Ecto neural progenitor cell (in vitro differentiated cells): ENCODE data around the gene PPP2R2C.

ENCODE experiments used
- DNase-seq: peaks from one replicate; pipeline ENCODE4 v3.0.0-alpha.2; 2018; ENCODE audit warnings: low spot score

The PPP2R2C gene

DNA sequence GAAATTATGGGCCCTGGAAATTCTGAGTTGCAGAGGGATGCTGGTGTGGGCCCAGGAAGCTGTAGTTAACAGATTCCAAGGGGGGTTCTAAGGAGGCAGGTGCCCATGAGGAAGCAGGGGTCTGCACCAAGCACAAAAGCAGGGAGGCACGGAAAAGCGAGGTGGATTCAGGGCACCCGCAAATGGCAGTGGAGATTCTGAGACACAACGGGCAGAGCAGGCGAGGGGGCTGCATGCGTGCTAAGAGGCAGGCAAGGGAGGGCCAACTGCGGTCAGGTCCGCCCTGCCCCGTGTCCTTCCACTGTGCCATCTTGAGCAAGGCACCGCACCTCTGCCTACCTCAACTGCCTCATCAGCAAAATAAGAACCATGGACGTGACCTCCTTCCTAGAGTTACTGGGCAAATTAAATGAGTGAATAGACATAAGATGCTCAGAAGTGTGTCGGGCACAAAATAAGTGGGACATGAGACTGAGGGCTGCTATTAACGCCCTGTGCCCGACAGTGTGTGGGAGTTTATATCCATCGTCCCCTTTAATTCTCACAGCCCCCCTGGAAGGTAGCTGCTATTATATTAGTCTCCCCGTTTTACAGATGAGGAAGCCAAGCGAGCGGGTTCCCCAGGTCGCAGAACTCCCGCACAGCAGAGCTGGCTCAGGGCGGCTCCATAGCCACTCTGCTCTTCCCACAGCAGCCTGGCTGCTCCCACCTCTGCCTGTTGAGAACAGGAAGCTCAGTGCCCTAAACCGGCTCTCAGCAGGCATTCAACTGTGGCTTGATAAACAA lies 67.6 kb downstream of the PPP2R2C start:
- DNase-seq, result no peak

DNA sequence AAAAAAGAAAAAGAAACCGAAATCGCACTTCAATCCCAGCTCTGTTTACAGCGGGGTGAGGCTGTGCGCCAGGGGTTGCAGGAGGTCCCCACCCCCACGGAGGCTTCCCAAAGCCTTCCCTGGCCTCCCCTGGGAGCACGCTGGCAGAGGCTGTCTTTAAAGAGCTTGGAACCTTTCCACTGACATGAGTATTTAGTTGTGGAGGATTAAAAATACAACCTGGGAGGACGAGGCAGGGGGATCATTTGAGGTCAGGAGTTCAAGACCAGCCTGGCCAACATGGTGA lies 69.1 kb downstream of the PPP2R2C start:
- DNase-seq, result no peak

DNA sequence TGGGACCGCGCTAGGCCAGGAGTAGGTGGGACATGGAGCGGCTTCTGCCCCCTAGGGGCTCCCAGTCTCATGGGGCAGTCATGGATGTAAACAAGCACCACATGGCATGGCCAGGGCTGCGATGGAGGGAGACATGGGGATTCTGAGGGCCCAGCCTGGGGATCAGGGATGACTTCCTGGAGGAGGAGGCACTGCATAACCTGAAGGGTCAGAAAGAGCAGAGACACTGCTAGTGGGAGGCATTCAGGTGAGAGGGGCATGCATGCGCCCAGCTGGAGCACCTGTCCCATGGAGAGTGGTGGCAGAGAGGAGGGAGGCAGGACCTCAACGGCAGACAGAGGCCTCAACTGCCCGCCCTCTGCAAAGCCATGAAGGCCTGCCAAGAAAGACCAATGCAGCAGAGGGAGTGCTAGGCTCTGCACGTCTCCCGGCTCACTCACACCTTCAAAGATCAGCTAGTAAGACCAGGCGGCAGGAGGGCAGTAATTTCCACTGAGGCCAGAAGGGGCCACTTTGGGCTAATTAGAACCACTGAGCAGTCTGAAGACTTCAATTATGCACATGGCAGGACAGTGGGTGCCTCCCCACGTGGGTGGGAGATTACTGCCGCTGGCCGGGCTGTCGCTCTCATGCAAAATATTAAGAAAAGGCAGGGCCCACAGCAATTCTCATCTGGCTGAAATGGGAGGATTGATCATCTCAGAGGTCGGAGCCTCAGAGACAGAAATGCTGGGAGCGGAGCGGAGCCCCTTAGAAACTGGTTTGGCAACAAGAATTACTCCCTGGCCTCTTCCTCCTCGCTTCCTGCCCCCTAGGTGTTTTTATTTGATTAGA lies 69.6 kb downstream of the PPP2R2C start:
- DNase-seq, result no peak

DNA sequence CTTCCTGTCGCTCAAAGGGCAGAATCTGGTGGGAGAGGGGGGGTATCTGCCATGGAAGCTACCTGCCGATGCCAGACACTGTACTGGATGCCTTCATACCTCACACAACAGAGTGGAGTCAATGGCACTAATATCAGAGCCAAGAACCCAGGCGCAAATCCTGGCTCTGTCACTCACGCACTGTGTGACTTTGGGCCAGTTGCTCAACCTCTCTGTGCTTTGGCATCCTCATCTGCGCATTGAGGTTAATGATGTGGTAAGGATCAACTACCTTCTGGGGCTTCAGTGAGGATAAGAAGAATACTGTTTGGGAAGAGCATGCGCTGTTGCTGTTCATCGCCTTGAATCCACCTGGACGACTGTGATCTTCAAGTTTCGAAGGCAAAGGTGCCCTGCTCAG lies 70.6 kb downstream of the PPP2R2C start:
- no peak for DNase-seq

DNA sequence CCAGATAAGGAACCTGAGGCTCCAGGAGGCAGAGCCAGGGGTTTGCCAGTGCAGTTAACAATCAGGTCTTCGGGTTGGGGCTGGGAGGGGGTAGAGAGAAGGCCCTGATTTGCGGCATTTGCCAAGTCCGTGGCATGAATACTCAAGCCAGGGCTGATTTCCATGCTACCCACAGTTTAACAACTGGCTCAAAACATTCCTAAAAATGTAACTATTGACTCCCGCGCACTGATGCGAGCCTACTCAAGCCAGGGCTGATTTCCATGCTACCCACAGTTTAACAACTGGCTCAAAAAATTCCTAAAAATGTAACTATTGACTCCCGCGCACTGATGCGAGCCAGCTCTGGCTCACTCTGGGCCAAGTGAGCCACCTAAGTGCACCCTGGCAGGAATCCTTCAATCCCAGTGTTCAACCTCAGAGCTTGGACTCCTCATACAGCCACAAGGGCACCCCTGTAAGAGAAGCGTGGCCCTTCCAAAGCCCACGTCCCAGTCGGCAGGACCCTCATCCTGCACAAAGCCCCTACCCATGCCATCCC lies 75.6 kb downstream of the PPP2R2C start:
- no peak for DNase-seq

DNA sequence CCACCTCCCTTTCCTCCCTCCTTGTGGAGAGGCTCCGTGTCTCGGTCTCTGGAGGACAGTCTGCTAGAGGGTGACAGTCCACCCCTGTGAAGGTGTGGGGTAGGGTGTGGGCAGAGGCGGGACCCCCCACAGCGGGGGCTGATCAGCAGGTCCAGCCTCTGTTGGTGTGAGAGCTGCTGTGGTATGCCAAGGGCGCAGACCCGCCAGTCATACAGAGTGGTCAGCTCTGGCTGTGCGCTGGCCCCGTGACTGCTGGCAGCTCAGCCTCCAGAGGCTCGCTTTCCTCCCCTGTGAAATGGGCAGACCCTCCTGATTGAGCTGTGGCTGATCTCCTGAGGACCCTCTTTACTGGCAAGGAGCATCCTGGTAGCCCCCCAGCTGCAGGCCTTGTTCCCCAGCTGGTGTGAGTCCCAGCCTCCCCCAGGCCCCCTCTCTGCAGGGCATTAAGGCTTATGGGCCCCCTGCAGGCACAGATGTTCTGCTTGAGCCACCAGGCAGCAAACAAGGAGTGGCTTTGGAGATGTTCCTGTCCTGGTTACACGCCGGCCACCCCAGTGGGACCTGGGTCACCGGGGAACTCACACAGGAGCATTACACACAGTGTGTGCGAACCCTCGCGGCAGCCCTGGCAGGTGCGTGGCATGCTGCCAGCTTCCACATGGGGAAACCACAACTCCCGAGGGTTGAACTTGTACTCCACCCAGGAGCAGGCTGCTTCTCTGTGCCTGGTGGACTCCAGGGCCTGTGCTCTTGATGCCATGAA lies 76.8 kb downstream of the PPP2R2C start:
- DNase-seq, result no peak

DNA sequence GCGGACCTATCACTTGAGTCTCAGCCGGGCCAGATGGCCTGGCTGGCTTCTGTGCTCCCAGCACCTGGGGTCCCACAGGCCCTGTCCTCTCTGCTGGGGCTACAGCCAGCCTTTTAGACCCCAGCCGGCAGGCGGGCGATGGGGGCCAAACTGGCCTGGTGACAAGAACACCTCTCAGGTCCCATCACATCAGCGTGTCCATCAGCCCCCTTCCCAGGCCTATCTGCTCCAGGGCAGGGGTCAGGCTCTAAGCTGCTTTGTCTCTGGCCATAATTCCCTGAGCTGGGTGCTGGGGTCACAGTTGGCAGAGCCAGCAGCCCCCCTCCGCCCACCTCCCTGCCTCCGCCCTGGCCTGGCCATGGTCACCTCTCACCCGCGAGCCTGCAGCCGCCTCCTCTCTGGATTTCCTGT lies 77.7 kb downstream of the PPP2R2C start:
- DNase-seq, result no peak

DNA sequence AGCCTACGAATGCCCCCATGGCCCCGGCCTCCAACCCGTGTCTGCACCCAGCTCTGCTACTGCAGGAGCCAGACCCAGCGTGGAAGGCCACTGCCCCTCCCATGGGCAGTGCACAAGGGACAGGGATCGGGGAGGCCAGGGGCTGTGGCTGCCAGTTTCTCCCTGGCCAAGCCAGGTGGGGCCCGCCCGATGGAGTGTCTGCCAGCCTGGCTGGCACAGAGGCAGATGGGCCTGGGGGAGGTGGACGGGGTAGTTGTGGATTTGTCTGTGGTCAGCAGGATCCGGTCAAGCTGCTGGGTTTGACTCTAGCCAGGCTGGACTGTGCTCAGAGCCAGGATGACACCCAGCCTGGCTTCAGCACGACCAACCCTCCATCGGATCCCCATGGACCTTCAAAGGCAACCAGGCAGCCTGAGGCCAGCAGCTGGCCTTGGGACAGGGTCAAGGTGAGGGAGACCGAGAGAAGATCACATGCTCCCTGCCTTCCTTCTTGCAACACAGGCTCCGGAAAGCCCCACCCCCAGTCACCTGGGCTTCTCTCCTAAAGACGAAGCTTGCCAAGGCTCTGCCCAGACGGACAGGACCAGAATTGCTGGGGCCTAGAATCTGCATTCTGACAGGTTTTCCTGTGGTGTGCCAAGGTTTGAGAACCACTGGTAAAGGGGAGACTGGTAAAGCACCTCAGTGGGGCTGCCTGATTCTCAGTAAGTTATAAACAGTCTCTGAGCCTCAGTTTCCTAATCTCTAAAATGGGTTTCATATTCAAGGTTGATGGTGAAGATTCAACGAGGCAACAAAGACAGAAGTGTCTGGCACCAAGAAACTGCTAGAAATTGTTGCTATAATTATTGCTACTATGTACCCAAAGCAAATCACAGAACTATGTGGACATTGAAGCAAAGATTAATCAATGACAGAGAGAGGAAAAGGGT lies 78.6 kb downstream of the PPP2R2C start:
- DNase-seq, result no peak

DNA sequence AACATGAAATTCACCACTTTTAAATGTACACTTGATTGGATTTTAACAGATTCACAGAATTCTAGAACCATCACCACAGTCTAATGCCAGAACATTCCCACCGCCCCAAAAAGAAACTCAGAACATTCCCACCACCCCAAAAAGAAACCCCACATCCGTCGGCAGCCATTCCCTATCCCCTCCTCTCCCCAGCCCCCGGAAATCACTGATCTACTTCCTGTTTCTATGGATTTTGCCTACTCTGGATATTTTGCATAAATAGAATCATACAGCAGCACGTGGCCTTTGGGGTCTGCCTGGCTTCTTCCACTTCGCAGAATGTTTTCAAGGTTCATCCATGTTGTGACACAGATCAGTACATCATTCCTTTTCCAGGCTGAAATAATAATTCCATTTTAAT lies 79.3 kb downstream of the PPP2R2C start:
- no peak for DNase-seq

DNA sequence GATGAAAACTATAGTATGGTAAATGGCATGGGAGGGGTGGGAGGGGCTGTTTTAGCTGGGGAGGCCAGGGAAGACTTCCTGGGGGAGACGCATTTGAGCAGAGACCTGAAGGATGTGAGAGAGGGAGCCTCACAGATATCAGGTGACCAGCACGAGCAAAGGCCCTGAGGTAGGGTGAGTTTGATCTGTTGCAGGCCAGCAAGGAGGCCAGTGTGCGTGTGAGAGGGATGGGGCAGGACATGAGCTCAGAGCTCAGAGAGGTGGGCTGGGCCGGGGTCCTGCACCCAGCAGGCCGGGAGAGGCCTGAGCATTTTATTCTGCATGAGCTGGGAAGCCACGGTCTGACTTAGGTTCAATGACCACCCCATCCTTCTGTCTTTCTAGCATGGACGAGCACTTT lies 80.0 kb downstream of the PPP2R2C start:
- no peak for DNase-seq

DNA sequence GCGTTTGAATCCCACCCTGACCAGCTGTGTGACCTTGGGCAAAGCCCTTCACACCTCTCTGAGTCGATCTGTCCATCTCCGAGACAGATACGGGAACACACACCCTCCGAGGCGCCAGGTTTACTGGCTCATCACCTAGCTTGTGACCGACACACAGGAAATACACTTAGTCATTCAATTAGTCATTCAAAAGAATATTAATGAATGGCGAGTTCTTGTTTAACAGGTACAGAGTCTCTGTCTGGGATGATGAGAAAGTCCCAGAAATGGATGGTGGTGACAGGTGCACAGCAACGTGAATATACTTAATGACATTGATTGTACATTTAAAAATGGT lies 80.6 kb downstream of the PPP2R2C start:
- no peak for DNase-seq

DNA sequence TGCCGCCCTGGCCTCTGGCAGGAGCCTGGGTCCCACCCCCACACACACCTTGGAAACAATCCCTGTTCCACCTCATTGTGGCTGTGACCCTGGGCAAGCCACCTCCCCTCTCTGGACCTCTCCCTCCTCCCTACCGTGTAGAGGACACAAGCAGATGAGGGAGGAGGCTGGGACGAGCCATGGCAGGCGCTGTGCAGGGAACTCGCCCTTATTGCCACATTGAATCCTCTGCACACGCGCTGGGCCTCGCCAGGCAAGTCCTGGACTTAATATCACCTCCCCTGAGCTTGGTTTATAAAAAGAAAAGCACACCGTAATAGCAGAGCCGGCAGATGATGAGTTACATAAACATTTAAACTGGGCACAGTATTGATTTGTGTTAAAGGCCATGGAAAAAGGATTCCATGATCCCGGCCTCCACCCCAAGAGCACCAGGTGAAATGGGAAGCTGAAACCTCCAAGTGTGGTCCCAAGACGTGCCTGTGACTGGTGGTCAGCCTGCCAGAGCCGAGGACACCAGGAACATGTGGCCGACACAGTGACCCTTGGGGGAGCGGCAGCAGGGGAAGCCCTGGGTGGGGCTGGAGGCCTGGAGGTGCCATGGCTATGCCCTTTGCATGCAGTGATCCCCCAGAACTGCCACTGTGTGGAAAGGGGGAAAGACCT lies 81.1 kb downstream of the PPP2R2C start:
- no peak for DNase-seq

DNA sequence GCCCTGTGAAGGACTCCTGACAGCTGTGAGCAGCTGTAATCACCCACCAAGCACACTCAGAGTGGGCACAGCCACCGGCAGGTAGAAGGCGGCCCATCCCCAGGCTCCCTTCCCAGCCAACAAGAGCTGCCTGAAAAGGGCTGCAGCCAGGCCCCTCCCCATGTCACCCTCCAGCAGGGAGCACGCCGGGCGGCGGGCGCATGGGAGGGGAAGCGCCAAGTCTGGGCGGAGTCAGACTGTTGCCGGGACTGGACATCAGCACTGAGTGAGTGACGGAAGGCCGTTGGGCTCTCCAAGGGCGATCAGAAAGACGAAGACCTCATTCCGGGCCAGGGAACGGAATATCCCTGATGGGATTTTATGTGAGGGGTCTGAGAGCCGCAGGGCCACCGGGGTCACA lies 82.1 kb downstream of the PPP2R2C start:
- no peak for DNase-seq

DNA sequence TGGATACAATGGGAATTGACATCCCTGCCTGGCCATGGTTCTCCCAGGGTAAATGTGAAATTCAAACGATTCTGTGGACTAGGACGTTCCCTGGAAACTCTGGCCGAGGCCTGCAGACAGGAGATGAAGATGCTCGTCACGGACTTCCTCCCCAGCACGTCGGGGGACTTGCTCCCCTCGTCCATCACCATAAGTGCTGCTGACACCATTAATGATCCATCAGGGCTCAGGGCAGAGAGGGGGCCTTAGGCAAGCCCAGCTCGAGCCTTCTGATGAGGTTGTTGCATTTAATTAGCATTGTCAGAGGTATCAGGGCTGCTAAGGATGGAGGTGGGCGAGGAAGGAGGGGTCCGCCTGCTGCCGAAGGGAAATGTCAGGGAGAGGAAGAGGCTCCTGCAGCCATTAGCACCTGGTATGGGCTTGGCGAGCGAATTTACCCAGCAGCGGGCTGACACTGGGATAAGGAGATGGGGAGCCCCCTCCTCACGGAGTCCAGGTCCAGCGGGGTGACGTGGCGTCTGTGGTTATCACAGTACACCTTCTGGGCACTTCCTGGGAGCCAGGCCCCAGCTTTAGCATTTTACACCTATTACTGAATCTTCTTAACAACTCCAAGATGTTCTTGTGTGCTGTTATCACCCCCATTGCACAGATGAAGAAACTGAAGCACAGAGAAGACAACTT lies 83.1 kb downstream of the PPP2R2C start:
- no peak for DNase-seq

DNA sequence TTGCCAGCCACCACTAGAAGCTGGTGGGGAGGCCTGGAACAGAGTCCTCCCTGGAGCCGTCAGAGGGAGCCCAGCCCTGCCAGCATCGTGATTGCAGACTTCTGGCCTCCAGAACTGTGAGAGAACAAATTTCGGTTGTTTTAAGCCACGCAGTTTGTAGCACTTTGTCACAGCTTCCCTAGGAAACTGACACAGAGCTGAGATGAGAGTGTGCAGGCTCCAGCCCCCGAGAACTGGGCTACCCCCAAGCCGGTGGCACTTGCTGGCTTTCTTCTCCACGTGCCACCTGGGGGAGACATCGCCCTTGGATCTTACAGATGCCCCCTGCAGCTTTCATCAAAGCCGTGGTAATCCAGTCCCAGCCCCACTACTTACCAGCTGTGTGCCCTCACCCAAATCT lies 83.7 kb downstream of the PPP2R2C start:
- DNase-seq, result no peak

DNA sequence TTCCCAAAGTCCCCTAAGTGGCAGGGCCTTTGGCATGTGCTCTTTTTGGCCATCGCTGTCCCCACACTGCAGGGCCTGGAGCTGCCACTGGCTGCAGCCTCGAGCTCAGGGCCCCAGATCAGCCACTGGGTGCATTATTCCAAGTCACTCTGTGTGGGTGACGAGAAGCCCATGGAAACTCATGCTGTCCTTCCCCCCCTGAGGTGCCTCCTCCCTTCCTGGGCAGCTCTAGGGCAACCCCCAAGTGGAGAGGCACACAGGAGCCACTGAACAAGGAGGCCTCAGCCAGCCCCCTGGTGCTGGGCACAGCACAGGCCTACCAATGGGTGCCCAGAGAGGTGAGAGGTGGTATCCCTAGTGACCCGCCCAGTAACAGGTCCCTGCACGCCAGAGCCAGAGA lies 84.5 kb downstream of the PPP2R2C start:
- DNase-seq, result no peak

DNA sequence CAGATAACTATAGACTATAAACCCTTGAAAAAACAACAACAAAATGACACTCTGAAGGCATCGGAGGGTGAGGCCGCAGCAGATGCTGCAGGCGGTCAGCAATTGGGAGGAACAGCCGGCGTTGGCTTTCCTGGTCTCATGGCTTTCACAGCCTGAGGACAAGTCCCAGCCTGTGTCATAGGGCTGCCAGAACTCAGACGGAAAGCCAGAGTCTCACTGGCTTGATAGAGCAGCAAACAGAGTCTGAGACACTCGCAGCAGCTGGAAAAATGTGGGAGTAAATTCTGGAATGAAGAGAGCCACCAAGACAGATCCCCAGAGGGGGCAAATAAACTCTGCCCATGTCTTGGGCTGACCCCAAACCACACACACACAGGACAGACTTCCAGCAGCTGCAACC lies 86.3 kb downstream of the PPP2R2C start:
- DNase-seq, result no peak

DNA sequence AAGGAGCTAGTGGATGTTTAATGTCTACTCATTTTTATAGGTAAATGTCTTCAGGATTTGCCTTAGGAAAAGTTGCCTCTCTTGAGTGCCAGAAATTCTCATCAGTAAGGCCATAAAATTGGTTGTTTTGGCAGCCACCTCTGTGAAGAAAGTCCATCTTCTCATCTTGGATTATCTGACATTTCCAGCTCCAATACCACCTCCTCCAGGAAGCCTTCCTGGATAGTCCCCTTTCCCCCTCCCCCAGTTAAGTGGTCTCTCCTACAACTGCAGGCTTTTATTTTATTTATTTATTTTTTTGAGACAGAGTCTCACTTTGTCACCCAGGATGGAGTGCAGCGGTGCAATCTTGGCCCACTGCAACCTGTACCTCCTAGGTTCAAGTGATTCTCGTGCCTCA lies 87.1 kb downstream of the PPP2R2C start:
- DNase-seq, result no peak

DNA sequence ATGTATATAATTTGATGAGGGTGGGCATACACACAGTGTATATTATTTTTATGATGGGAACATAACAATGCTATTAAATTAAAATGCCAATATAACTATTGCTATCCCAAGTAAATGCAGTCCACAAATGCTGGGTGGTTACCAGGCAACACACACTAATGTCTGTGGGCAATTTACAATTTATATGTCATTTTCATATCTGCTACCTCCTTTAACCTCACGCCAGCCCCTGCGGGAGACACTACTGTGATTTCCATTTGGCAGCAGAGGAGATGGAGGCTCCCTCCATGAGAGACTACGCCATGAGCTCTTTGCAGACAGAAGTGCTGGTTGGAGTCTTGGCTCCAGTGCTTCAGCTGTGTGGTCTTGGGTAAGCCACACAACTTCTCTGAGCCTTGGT lies 87.9 kb downstream of the PPP2R2C start:
- no peak for DNase-seq

DNA sequence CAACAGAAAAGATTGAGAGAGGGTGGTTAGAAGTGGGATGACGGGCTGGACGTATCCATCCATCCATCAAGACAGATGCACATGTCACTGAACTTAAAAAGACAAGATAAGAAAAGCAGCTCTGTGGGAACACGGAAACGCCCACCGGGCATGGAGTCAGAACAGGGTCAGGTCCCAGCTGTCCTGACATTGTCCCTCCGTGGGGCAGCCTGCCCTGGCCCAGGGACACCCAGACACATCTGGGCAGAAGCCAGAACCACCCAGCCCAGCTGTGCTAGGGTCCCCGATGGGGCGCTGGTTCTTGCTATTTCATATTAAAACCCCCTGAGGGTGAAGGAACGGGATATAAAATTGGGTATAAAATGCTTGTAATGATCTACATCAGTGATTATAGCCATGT lies 88.5 kb downstream of the PPP2R2C start:
- DNase-seq, result no peak

DNA sequence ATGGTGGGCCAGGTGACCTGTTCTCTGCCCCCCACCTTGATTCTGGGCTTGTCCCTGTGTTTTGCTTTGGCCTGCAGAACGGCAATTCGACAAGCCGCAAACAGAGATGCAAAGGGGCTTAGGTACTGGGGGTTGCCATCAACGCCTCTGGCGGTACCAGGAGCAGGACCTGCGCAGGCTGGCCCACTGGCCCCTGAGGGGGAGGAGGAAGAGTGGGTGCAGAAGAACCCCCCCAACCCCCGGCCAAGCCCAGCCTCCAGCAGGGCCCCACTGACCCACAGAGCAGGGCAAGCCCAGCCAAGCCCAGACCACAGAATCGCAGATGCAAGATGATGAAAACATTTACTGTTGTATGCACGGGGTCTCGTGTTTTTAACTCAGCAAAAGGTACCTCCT lies 89.4 kb downstream of the PPP2R2C start:
- no peak for DNase-seq
